COLO668 (cell line): ENCODE results near the gene PNN.
"Not testable (repeated sequence)": the region's sequence is repeated elsewhere in the genome, so short reads cannot be mapped to it uniquely, and the experiment has no call there.

ENCODE experiments used
- DNase-seq: peaks from one replicate; lab custom pipeline; 2025; ENCODE audit not compliant: unreplicated experiment; lab: John Stamatoyannopoulos, UW

PNN gene

GRCh38 chr14:39180553-39180952, 5.5 kb downstream of the PNN start:
- DNase-seq: no peak

GRCh38 chr14:39181026-39181692, 6.1 kb downstream of the PNN start:
- DNase-seq: no peak

DNA sequence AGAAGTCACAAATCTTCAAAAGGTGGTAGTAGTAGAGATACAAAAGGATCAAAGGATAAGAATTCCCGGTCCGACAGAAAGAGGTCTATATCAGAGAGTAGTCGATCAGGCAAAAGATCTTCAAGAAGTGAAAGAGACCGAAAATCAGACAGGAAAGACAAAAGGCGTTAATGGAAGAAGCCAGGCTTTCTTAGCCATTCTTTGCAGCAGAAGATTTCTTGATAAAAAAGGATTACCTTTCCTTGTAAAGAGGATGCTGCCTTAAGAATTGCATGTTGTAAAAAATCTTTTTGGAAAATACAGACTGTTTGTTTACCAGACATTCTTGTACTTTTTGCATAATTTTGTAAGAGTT, 6.6 kb downstream of the PNN start:
- no peak for DNase-seq

DNA sequence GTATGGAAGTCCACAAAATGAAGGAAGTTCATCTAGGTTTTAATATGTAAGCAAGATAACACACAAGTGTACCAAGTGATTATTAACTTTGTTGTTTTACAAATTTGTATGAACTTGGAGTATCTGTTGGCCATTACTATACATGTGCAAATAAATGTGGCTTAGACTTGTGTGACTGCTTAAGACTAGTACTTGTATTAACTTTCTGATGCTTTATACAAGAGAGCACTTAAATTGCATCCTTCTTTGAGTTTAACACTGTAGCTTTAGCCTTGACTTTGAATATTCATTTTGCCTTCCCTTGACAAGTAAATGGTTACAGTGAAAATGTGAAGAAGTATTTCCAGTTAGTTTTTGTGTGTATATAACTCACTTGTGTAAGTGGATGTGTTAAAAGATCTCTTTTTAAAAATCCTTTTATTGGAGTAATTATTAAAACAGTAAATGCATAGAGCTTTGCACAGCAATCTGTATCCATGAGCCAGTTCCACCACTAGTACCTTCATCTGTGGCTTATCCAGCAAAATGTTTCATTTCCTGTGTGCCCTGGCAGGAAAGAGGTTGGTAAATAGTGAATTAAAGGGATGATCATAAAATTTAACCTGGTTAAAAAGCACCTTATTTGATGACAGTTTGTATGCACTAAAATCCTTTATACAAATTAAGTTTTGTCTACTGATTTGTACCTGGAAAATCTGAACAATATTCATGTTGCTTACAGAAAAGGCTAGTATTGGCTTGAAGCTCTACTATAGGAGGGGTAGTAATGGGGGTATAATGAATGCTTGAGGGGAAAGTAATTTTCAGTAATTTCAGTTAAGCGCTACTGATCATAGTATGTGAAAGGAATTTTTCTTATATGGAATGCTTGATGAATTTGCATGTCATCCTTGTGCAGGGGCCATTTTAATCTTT, 8.0 kb downstream of the PNN start:
- DNase-seq: no peak

- DNase-seq: not testable (repeated sequence)
Measured at GRCh38 chr14:39183685-39184003, 8.6 kb downstream of the PNN start.

- no peak for DNase-seq
Measured at GRCh38 chr14:39184628-39185255, 9.7 kb downstream of the PNN start.

DNA sequence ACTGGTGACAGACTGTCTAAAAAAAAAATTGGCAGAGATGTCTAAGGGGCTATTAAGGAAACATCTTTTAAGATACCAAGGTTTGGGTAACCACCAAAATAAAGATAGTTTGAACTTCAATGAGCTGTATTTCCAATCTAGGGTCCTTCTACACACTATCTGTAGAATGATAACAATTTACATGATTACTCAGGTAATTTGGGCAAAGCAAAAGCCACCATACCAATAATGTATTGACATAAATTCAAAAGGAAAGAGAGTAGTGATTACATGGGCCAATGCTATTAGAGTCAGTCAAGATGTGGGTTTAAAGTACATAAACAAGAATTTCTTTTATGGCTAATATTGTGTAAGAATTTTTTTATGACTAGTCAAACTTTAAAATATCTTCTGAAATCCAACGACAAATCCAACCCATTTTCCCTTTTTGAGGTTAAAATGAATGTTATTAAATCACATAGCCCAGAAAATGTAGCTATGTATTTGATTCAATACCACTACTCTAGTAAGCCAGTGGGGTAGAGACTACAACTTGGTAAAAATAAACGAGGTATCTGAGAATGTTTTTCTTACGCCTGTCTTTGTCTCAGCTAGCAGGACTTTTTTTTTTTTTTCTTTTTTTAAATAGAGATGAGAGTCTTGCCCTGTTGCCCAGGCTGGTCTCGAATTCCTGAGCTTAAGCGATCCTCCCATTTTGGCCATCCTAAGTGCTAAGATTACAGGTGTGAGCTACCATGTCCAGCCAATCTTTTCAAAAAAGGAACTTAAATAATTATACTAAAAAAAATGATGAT, 10.4 kb downstream of the PNN start:
- DNase-seq: no peak

DNA sequence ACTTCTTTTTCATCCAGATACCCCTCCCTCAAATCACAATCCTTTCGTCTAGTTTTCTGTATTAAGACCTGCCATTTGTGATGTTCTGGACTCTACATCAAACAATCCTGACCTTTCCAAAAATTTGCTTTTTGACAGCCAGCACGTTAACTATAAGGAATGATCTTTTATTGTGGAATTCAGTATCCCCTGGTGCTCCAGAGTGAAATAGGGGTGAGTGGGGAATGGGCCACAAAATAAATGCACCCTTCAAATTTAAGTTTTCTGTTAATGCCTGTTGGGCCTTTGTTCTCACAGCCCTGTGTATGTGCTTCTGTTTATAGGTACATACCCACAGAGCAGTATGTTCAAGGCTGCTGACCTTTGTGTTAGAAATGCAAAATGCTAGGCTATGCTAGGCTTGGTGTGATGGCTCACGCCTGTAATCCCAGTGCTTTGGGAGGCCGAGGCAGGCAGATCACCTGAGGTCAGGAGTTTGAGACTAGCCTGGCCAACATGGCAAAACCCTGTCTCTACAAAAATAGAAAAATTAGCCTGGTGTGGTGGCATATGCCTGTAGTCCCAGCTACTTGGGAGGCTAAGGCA, 12.0 kb downstream of the PNN start:
- no peak for DNase-seq

DNA sequence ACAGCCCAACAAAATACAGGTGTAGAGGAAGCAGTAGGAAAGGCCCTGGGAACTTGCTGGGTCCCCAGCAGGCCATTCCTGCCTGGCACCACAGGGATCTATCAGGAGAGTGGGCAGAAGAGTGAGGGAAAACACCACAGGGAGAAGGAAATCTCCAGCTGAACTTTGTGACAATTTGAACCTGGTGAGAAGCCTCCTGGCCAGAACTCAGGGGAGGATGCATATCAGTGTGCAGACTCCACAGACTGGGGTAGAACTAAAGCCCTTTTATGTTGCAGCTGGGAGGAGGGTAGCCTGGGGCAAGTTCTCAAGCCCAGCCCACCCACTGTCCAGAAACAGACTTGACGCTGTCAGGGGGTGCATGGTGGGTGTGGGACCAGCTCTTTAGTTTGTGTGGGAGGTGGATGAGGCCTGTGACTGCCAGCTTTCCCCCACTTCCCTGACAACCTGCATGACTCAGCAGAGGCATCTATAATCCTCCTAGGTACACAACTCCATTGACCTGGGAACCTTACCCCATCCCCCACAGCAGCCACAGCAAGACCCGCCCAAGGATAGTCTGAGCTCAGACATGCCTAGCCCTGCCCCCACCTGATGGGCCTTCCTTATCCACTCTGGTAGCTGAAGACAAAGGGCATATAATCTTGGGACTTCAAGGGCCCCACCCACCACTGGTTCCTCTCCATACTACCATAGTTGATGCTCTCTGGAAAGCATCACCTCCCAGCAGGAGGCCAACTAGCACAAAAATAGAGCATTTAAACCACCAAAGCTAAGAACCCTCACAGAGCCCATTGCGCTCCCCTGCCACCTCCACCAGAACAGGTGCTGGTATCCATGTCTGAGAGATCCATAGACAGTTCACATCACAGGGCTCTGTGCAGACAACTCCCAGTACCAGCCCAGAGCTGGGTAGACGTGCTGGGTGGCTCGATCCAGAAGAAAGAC, 28.9 kb downstream of the PNN start:
- peak; percentile 13 for DNase-seq

GRCh38 chr14:39207430-39207829, 32.4 kb downstream of the PNN start:
- DNase-seq: not testable (repeated sequence)

DNA sequence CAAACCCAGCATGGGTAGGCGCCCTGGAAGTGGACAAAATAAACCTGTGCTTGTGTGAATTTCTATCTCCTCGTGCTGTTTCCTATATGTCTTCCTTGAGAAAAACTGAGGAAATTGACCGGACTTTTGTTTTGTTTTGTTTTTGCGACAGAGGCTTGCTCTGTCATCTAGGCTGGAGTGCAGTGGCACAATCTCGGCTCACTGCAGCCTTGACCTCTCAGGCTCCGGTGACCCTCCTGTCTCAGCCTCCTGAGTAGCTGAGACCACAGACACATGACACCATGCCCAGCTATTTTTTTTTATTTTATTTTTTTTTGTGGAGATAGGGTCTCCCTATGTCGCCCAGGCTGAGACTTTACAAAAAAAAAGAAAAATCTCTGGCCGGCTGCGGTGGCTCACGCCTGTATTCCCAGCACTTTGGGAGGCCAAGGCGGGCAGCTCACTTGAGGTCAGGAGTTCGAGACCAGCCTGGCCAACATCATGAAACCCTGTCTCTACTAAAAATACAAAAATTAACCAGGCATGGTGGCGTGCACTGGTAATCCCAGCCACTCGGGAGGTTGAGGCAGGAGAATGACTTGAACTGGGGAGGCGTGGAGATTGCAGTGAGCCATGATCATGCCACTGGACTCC, 36.2 kb downstream of the PNN start:
- DNase-seq: no peak

DNA sequence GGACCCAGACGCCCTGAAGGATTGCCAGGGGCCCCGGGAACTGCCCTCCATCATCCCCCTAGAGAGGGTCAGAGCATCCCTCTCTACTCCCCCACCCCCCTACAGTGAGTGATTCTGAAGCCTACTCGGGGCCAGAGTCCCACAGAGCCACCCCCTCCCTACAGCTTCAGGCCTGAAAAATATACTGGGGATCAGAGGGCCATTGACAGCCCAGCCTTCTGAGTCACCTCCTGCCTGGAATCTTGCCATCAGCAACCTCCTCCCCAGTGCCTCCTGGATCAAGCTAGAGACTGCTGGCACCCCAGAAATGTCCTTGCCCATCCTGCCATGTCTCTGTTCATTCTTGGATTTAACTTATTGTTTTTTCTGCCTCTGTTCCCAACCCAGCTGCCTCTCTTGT, 37.0 kb downstream of the PNN start:
- no peak for DNase-seq

DNA sequence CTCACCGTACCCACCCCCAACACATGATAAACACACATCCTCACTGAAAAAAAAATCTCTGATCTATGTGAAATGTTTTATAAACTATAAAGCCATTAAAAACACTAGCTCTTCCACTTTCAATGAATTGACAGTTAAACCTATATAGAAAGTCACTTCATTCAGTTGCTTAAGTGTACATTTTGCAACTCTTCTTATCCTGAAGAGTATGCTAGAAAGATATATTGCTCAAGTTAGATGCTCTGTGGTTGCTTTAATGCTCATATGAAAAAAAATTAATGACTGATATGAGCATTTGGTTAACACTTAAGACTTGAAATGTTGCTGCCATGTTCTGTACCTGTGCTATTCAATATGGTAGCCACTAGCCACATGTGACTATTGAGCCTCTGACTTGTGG, 37.6 kb downstream of the PNN start:
- DNase-seq: no peak

DNA sequence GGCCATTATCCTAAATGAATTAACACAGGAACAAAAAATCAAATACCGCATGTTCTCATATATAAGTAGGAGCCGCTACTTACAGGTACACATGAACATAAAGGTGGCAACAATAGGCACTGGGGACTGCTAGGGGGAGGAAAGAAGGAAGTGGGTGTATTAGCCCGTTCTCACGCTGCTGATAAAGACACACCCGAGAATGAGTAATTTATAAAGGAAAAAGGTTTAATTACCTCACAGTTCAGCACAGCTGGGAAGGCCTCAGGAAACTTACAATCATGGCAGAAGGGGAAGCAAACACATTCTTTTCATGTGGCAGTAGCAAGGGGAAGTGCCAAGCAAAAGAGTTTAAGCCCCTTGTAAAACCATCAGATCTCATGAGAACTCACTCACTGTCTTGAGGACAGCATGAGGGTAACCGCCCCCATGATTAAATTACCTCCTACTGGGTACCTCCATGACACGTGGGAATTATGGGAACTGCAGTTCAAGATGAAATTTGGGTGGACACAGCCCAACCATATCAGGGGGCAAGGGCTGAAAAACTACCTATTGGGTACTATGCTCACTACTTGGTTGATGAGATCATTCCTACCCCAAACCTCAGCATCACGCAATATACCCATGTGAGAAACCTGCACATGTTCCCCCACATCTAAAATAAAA, 42.3 kb downstream of the PNN start:
- DNase-seq: no peak

DNA sequence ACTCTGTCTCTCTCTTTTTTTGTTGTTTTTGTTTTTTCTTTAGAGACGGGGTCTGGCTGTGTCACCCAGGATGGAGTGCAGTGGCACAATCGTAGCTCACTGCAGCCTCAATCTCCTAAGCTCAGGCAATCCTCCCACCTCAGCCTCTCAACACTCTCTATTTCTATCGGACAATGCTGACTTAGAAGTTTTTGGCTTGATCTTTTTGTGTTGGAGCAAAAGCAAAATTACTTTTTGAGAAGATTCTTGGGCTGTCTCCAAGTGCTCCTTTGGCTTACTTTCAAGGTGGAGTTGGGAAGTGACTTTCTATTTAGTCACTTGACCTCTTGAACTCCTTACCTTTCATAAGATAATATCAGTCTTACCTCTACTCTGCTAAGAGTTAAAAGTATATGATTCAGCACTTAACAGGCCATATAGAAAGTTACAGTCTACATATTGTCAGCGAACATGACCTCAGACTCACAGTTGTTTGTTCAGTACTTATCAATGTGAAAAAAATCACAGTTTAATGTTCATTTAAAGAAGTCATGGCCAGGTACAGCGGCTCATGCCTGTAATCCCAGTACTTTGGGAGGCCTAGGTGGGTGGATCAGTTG, 43.2 kb downstream of the PNN start:
- no peak for DNase-seq

DNA sequence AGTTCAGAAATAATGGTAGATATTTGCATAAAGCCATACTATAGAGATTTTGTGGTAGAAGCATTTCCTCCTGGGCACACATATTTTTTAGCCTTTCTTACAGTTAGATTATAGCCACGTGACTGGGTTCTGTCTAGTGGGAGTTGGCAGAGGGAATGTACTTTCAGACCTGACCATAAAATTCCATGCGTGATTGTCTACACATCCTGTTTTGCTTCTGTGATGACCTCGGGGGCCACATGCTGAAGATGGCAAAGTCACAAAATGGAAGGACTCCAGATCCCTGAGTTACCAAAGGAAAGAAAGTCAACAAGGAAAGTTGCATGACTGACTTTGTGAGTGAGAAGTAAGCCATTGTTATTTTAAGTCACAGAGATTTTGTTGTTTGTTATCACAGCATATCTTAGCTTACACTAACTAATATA, 44.0 kb downstream of the PNN start:
- no peak for DNase-seq

DNA sequence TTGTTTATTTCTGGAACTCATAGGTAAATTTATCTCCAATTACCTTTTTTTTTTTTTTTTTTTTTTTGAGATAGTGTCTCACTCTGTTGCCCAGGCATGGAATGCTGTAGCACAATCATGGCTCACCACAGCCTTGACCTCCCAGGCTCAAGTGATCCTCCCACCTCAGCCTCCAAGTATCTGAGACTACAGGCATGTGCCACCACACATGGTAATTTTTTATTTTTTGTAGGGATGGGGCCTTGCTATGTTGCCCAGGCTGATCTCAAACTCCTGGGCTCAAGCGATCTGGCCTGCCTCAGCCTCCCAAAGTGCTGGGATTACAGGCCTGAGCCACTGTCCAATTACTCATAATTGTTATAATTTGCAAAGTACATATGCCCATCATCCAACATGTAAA, 45.4 kb downstream of the PNN start:
- DNase-seq: not testable (repeated sequence)

GRCh38 chr14:39228044-39228443, 53.0 kb downstream of the PNN start:
- no peak for DNase-seq
